Raji (cell line): Measurements from ENCODE around the gene FGF14.

Experiments used
- POLR2A ChIP-seq: IDR thresholded peaks from 2 replicates; pipeline ENCODE4 v1.6.1; 2011; ENCODE audit warnings: low read depth, low read length, control low read depth; ENCODE audit not compliant: insufficient read depth

Gene FGF14

GRCh38 chr13:101706651-101707050 lies 695.2 kb downstream of the FGF14 start:
- no peak for TF ChIP-seq POLR2A

- no peak for TF ChIP-seq POLR2A
Measured at GRCh38 chr13:101703838-101704237, 698.0 kb downstream of the FGF14 start.

DNA sequence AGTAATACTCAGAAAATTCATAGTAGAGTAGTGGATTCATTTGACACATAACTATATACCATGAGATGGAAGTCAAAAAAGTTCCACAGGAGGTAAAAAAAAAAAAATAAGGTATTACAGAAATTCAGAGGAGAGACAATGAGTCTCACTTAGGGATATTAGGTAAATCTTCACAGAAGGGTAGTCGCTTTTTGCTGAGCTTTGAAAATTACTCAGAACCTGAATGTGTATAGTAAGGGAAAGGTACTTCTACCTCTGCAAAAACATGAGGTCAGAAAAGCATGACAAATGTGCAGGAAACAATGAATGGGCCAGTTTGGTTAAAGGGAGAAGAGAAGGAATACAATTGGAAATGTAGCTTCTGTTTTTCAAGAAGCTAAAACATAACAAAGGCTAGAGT lies 698.8 kb downstream of the FGF14 start:
- TF ChIP-seq POLR2A = no peak

- TF ChIP-seq POLR2A = no peak
Measured at GRCh38 chr13:101700598-101700997, 701.2 kb downstream of the FGF14 start.

- no peak for TF ChIP-seq POLR2A
Measured at GRCh38 chr13:101698400-101698799, 703.4 kb downstream of the FGF14 start.

- no peak for TF ChIP-seq POLR2A
Measured at GRCh38 chr13:101697745-101698144, 704.1 kb downstream of the FGF14 start.

DNA sequence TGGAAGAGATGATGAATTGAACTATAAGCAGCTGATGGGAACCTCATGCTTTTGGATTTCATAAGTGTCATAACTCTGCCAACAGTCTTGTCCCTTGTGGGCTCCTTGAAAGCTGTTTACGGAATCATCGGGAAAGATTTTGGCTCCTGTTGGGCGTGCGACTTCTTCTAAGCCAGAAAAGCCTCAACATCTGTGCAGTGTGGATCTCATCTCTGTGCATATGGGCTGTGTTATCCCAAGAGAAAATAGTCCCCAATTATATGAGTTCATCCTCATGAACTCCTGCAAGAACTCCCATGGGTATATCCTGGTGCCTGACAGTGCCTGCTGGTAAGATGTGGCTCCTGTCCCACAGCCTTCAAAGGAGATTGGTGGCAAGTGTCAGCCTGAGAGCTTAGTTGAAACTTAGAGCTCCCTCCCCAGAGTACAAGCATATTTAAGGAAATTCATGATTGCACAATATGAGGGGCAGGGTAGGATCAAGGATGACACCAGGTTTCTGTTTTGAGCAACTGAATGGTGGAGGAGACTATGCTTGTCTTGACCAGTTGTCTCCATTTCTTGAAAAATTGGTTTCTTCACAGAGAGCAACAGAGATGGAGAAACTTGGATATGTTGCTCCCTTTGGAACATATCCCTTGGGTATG lies 705.9 kb downstream of the FGF14 start:
- TF ChIP-seq POLR2A = no peak

GRCh38 chr13:101691341-101691860 lies 710.4 kb downstream of the FGF14 start:
- no peak for TF ChIP-seq POLR2A

GRCh38 chr13:101690871-101691270 lies 711.0 kb downstream of the FGF14 start:
- no peak for TF ChIP-seq POLR2A

DNA sequence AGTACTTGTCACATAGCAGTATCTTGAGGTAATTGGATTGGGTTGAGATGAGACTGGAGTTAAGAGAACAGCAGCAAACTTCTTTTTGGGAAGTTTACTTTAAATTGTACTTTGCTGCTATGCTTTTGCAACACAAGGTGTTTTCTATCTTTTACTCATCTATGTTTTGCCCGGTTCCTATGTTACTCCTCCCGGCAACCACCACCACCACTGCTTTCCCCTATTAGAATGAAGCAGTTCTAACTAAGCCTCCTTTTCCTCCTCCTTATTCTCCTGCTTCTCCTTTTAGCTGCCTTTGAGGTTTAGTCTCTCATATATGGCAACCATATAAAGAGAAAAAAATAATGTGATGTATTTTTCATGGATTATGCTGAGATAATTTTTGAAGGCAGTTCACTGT lies 715.8 kb downstream of the FGF14 start:
- no peak for TF ChIP-seq POLR2A

GRCh38 chr13:101681834-101682233 lies 720.0 kb downstream of the FGF14 start:
- TF ChIP-seq POLR2A = no peak

GRCh38 chr13:101673360-101674105 lies 728.3 kb downstream of the FGF14 start:
- TF ChIP-seq POLR2A = no peak

- TF ChIP-seq POLR2A = no peak
Measured at GRCh38 chr13:101661839-101662238, 740.0 kb downstream of the FGF14 start.
